Neuronal stem cell (in vitro differentiated cells): ENCODE measurements around the gene SH3TC2.

Experiments
- DNase-seq: peaks from one replicate; pipeline ENCODE4 v3.0.0-alpha.2; 2013; ENCODE audit warnings: low spot score
- H2AFZ ChIP-seq: one replicate; pipeline ENCODE4 v1.6.1; 2013; ENCODE audit warnings: mild to moderate bottlenecking, low read length, inconsistent platforms
- H2AK5ac ChIP-seq: 2 replicates; pipeline ENCODE4 v1.6.1; 2013; ENCODE audit warnings: low read depth, mild to moderate bottlenecking, inconsistent platforms, low read length, moderate library complexity, mixed read lengths
- H2BK120ac ChIP-seq: 2 replicates; pipeline ENCODE4 v1.6.1; 2013; ENCODE audit warnings: low read depth, mild to moderate bottlenecking, inconsistent platforms, low read length, moderate library complexity, mixed read lengths
- H2BK12ac ChIP-seq: one replicate; pipeline ENCODE4 v1.6.1; 2013; ENCODE audit warnings: low read length, inconsistent platforms
- H2BK15ac ChIP-seq: 2 replicates; pipeline ENCODE4 v1.6.1; 2013; ENCODE audit warnings: mild to moderate bottlenecking, low read length, inconsistent platforms, mixed read lengths
- H2BK5ac ChIP-seq: one replicate; pipeline ENCODE4 v1.6.1; 2013; ENCODE audit warnings: inconsistent platforms, mild to moderate bottlenecking, low read length, moderate library complexity
- H3K14ac ChIP-seq: one replicate; pipeline ENCODE4 v1.6.1; 2013; ENCODE audit warnings: low read length, inconsistent platforms
- H3K18ac ChIP-seq: 2 replicates; pipeline ENCODE4 v1.6.1; 2013; ENCODE audit warnings: low read length, inconsistent platforms
- H3K23ac ChIP-seq: 2 replicates; pipeline ENCODE4 v1.6.1; 2013; ENCODE audit warnings: low read depth, mild to moderate bottlenecking, mixed read lengths, low read length, inconsistent platforms; ENCODE audit not compliant: poor library complexity
- H3K27ac ChIP-seq: replicated peaks from 3 replicates; pipeline ENCODE4 v1.5.1; 2013; ENCODE audit warnings: low read length, inconsistent platforms
- H3K27me3 ChIP-seq, 3 experiments: 2 replicates each; pipeline ENCODE4 v1.6.1; 2013; ENCODE audit warnings: low read length in 3 of 3, mild to moderate bottlenecking in 2 of 3, inconsistent platforms in 1 of 3, low read depth in 1 of 3, mixed read lengths in 1 of 3, moderate library complexity in 1 of 3; ENCODE audit not compliant: control insufficient read depth in 3 of 3, insufficient read depth in 3 of 3
- H3K36me3 ChIP-seq, 2 donors: replicated peaks in 1 of 2; 2 replicates each; pipeline ENCODE4 v1.6.1; 2013; ENCODE audit warnings: low read length in 2 of 2; ENCODE audit not compliant: control insufficient read depth in 2 of 2, insufficient read depth in 2 of 2
- H3K4ac ChIP-seq: 2 replicates; pipeline ENCODE4 v1.6.1; 2013; ENCODE audit warnings: inconsistent platforms, mild to moderate bottlenecking, low read length, moderate library complexity
- H3K4me1 ChIP-seq, 2 donors: 1 replicate in 1 of 2; 2 replicates in 1 of 2; pipeline ENCODE4 v1.6.1; 2013; ENCODE audit warnings: low read length in 2 of 2, low read depth in 1 of 2; ENCODE audit not compliant: control insufficient read depth in 2 of 2, insufficient read depth in 1 of 2
- H3K4me2 ChIP-seq: one replicate; pipeline ENCODE4 v1.6.1; 2013; ENCODE audit warnings: mild to moderate bottlenecking, low read length, inconsistent platforms; ENCODE audit not compliant: insufficient read depth, poor library complexity, severe bottlenecking
- H3K4me3 ChIP-seq, 2 donors: 2 replicates each; pipeline ENCODE4 v1.5.1; 2013; ENCODE audit warnings: low read length in 2 of 2, mild to moderate bottlenecking in 2 of 2, inconsistent platforms in 1 of 2, moderate library complexity in 1 of 2
- H3K79me1 ChIP-seq: one replicate; pipeline ENCODE4 v1.6.1; 2013; ENCODE audit warnings: low read depth, mild to moderate bottlenecking, inconsistent platforms, low read length, moderate library complexity
- H3K9ac ChIP-seq: one replicate; pipeline ENCODE4 v1.6.1; 2013; ENCODE audit warnings: mild to moderate bottlenecking, low read depth, low read length, inconsistent platforms; ENCODE audit not compliant: poor library complexity
- H3K9me3 ChIP-seq, 2 donors: replicated peaks in 1 of 2; 2 replicates each; pipeline versions ENCODE3 to v1.6.1; 2013; ENCODE audit warnings: low read length in 2 of 2, mild to moderate bottlenecking in 2 of 2, inconsistent platforms in 1 of 2, low read depth in 1 of 2, mixed read lengths in 1 of 2, moderate library complexity in 1 of 2; ENCODE audit not compliant: control insufficient read depth in 2 of 2, insufficient read depth in 1 of 2
- H4K8ac ChIP-seq: one replicate; pipeline ENCODE4 v1.6.1; 2013; ENCODE audit warnings: low read depth, mild to moderate bottlenecking, inconsistent platforms, low read length, moderate library complexity
- H4K91ac ChIP-seq: one replicate; pipeline ENCODE4 v1.6.1; 2013; ENCODE audit warnings: low read length, low read depth, mild to moderate bottlenecking, inconsistent platforms; ENCODE audit not compliant: poor library complexity
- WGBS, 2 donors: extraction: QIAGEN DNeasy Blood & Tissue Kit; methylation state at CpG; one replicate each; pipeline ENCODE4 v1.1.7; 2013; ENCODE audit warnings: missing lambda C conversion rate in 2 of 2, mixed read lengths in 1 of 2; ENCODE audit not compliant: insufficient read length in 2 of 2, insufficient replicate concordance in 1 of 2; ENCODE audit errors: extremely low coverage in 2 of 2; 5-methylcytosine and 5-hydroxymethylcytosine counted together

Gene SH3TC2

DNA sequence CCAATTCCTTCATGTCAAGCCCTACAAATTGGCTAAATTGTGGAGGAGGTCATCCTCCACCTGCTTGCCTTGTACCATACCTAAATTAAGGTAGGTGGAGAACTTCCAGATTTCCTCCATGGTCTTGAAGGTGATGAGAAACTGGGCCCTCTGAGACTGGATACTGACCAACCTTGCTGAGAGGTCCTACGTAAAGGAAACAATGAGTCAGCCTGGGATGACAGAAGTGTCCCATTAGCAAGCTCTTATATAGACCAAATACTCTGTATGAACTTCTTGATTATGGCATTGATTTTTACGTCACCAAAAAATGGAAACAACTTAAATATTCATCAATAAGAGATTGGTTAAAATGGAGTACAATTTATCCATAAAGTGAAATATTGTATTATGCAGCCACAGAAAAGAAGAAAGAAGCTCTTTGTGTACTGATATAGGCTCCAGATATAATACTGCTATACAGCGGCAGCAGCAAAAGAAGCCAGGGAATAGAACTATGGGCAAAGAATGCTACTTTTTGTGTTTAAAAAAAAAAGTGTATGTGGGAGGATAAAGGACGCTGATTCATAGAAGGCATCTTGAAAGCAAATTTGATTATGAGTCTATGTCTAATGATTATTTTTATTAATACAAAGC lies 18.3 kb downstream of the SH3TC2 start:
- no peaks in the 10 kb centered on the region for H3K79me1 ChIP-seq
- no peak overlapping the region for H4K91ac ChIP-seq
- no CpG with 5 or more reads among the region's 4 CpGs for WGBS, 2 donors
- no peak overlapping the region for H2AFZ ChIP-seq
- H3K23ac ChIP-seq = no peak overlapping the region
- no peaks in the 10 kb centered on the region for H3K36me3 ChIP-seq
- H2BK120ac ChIP-seq = no peak overlapping the region
- H2BK5ac ChIP-seq = no peak overlapping the region
- H2AK5ac ChIP-seq = no peak overlapping the region
- no peak overlapping the region for H3K4me3 ChIP-seq
- no peak overlapping the region for H3K9ac ChIP-seq
- H4K8ac ChIP-seq = no peak overlapping the region
- DNase-seq = no peak
- H3K18ac ChIP-seq = no peak overlapping the region
- no peaks in the 10 kb centered on the region for H3K27me3 ChIP-seq
- H3K4ac ChIP-seq = no peak overlapping the region
- no peak overlapping the region for H3K4me2 ChIP-seq
- no peaks in the 10 kb centered on the region for H3K9me3 ChIP-seq
- no peak overlapping the region for H3K27ac ChIP-seq
- H2BK12ac ChIP-seq = no peak overlapping the region
- H2BK15ac ChIP-seq = no peak overlapping the region
- no peak overlapping the region for H3K14ac ChIP-seq
- no peaks in the 10 kb centered on the region for H3K4me1 ChIP-seq

DNA sequence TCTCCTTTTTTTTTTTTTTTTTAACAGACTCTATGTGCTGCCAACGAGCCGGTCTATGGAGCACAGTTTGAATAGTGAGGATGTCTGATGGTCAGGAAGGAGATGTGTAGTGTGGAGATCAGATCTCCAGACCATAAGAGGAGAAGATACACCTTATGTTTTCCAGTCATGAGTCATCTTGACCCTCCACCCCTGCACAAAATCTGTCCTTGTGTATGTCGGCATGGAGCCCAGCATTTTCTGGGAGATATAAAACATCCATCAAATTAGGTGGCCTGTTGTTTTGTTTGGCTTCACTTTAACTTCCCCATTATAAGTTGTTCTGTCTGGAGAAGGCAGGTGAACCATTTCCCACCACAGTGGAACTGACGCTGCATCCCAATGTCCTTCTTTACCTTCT lies 19.2 kb downstream of the SH3TC2 start:
- no peak overlapping the region for H3K4me2 ChIP-seq
- H3K18ac ChIP-seq = no peak overlapping the region
- H3K23ac ChIP-seq = no peak overlapping the region
- no peak overlapping the region for H3K14ac ChIP-seq
- H3K4ac ChIP-seq = no peak overlapping the region
- DNase-seq = no peak
- no peak overlapping the region for H3K4me3 ChIP-seq
- H2BK15ac ChIP-seq = no peak overlapping the region
- H2AFZ ChIP-seq = no peak overlapping the region
- H3K9me3 ChIP-seq = no peaks in the 10 kb centered on the region
- no peaks in the 10 kb centered on the region for H3K27me3 ChIP-seq
- H2BK12ac ChIP-seq = no peak overlapping the region
- H3K36me3 ChIP-seq = no peaks in the 10 kb centered on the region
- no peak overlapping the region for H2BK5ac ChIP-seq
- WGBS, 2 donors = no CpG with 5 or more reads among the region's 4 CpGs
- H2BK120ac ChIP-seq = no peak overlapping the region
- no peaks in the 10 kb centered on the region for H3K79me1 ChIP-seq
- H3K4me1 ChIP-seq = no peaks in the 10 kb centered on the region
- H3K9ac ChIP-seq = no peak overlapping the region
- H4K91ac ChIP-seq = no peak overlapping the region
- H2AK5ac ChIP-seq = no peak overlapping the region
- H4K8ac ChIP-seq = no peak overlapping the region
- no peak overlapping the region for H3K27ac ChIP-seq

DNA sequence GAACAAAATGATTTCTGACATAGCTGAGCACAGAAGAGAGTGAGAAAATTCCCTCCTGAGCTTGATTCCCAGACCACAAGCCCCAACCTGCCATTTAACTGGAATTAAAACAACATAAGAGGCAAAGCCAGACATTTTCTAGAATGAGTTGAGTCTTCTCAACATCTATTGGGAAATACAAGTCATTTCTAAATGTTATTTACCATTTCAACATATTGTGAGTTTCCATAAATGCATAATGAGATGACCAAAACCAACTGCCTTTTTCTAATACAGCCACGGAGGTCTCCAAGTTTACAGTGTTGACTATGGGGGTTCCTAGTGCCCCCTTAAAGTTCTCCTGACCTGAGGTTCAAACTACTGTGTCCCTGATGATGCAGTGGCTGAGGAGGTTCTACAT lies 20.0 kb downstream of the SH3TC2 start:
- Histone ChIP-seq H2AFZ (no peak overlapping the region), H3K23ac (no peak overlapping the region), H3K4me1 (no peaks in the 10 kb centered on the region), H3K14ac (no peak overlapping the region), H2AK5ac (no peak overlapping the region), H3K18ac (no peak overlapping the region), H2BK120ac (no peak overlapping the region), H3K4me3 (no peak overlapping the region), H3K27ac (no peak overlapping the region), H4K91ac (no peak overlapping the region), H3K36me3 (no peaks in the 10 kb centered on the region), H3K9me3 (no peaks in the 10 kb centered on the region), H3K4ac (no peak overlapping the region), H2BK15ac (no peak overlapping the region), H3K27me3 (no peaks in the 10 kb centered on the region), H3K79me1 (no peaks in the 10 kb centered on the region), H2BK12ac (no peak overlapping the region), H3K9ac (no peak overlapping the region), H4K8ac (no peak overlapping the region), H3K4me2 (no peak overlapping the region), H2BK5ac (no peak overlapping the region)
- no CpG with 5 or more reads among the region's 1 CpG for WGBS, 2 donors
- DNase-seq = no peak

- DNase-seq = no peak
- no peak overlapping the region for H3K4me2 ChIP-seq
- no CpG with 5 or more reads among the region's 5 CpGs for WGBS, 2 donors
- no peak overlapping the region for H3K23ac ChIP-seq
- H3K4me3 ChIP-seq = no peak overlapping the region
- no peak overlapping the region for H4K8ac ChIP-seq
- no peak overlapping the region for H3K27ac ChIP-seq
- H3K9me3 ChIP-seq = no peaks in the 10 kb centered on the region
- H4K91ac ChIP-seq = no peak overlapping the region
- no peaks in the 10 kb centered on the region for H3K36me3 ChIP-seq
- no peak overlapping the region for H2BK15ac ChIP-seq
- no peak overlapping the region for H2AFZ ChIP-seq
- no peak overlapping the region for H2BK120ac ChIP-seq
- no peak overlapping the region for H3K18ac ChIP-seq
- no peak overlapping the region for H2BK5ac ChIP-seq
- H3K79me1 ChIP-seq = no peaks in the 10 kb centered on the region
- no peak overlapping the region for H2AK5ac ChIP-seq
- no peak overlapping the region for H3K9ac ChIP-seq
- H3K4ac ChIP-seq = no peak overlapping the region
- no peak overlapping the region for H2BK12ac ChIP-seq
- H3K14ac ChIP-seq = no peak overlapping the region
- H3K27me3 ChIP-seq = no peaks in the 10 kb centered on the region
- H3K4me1 ChIP-seq = no peaks in the 10 kb centered on the region
Measured at GRCh38 chr5:149041242-149041641, 21.6 kb downstream of the SH3TC2 start.
